Esophagus squamous epithelium (tissue), 4 donors: ENCODE data around the gene TCP1.

Source experiments
- CTCF ChIP-seq, 6 experiments: fragments of 450-650 bp in 4 of 6; fragments of 200-600 bp in 2 of 6; sonication (generic) in 2 of 6; IDR thresholded peaks; one replicate each; pipeline ENCODE4 v1.5.1; 2016 to 2019; ENCODE audit warnings: antibody characterized with exemption in 6 of 6, mild to moderate bottlenecking in 4 of 6, moderate library complexity in 4 of 6
- POLR2A ChIP-seq, 4 donors: fragments of 450-650 bp; IDR thresholded peaks; one replicate each; pipeline ENCODE4 v1.6.1; 2017; ENCODE audit warnings: antibody characterized with exemption in 4 of 4, mild to moderate bottlenecking in 4 of 4, moderate library complexity in 3 of 4

GRCh38 chr6:159766906-159767305 is 22.5 kb downstream of the TCP1 start:
- TF ChIP-seq CTCF (IDR thresholded peaks at IDR 0.05) (no peak), POLR2A (IDR thresholded peaks at IDR 0.05) (no peak)
